ENCODE data around the gene FIGN. TPM values are rescaled to one million over a fixed set of nuclear protein-coding genes. Genes with fewer than 3 reads are reported as not detected.

The FIGN gene
- total RNA-seq, 2 experiments from 2014 or later = not detected

- Mint-ChIP-seq H3K27ac (no peak overlapping the region), H3K4me1 (ENCODE audit: low read depth) (no peaks in the 10 kb centered on the region), H3K27me3 (no peaks in the 10 kb centered on the region), H3K36me3 (ENCODE audit: low read depth) (no peaks in the 10 kb centered on the region), H3K4me3 (no peak overlapping the region), H3K9me3 (peaks cover 4% of the 10 kb centered on the region)
- no peaks in the 10 kb centered on the region for H3K4me1 ChIP-seq (ENCODE audit: insufficient read depth, low read length)
- ChIA-PET CTCF (no interaction called here), POLR2A (no interaction called here)
- H3K27me3 ChIP-seq (ENCODE audit: control insufficient read depth in 1 of 2, insufficient read depth in 2 of 2, low read length in 2 of 2) = no peaks in the 10 kb centered on the region
- DNase-seq = no peak
- H3K27ac ChIP-seq (ENCODE audit: low read depth in 1 of 2, low read length in 2 of 2) = no peak overlapping the region
- ATAC-seq (ENCODE audit: poor library complexity) = no peak
- H3K36me3 ChIP-seq (ENCODE audit: insufficient read depth, low read length) = no peaks in the 10 kb centered on the region
- H3K4me3 ChIP-seq (ENCODE audit: low read length) = no peak overlapping the region
- TF ChIP-seq CTCF (IDR thresholded peaks at IDR 0.05) = no peak
- intact Hi-C loops (cut with DNase I, micrococcal nuclease) = no loop called here
- H3K9me3 ChIP-seq (ENCODE audit: control insufficient read depth in 1 of 2, insufficient read depth in 1 of 2, low read length in 2 of 2) = peaks cover 0 to 7% of the 10 kb centered on the region in 2 experiments
Measured at GRCh38 chr2:163675388-163675787, 60.4 kb downstream of the FIGN start.

GRCh38 chr2:163673522-163673921, 62.3 kb downstream of the FIGN start:
- CTCF ChIA-PET = no interaction called here
- DNase-seq (no peak), ATAC-seq (ENCODE audit: poor library complexity) (no peak)
- Mint-ChIP-seq H3K36me3 (ENCODE audit: low read depth) (no peaks in the 10 kb centered on the region), H3K9me3 (peaks cover 2% of the 10 kb centered on the region), H3K27ac (no peak overlapping the region), H3K4me3 (no peak overlapping the region), H3K4me1 (ENCODE audit: low read depth) (no peaks in the 10 kb centered on the region), H3K27me3 (no peaks in the 10 kb centered on the region)
- TF ChIP-seq CTCF (IDR thresholded peaks at IDR 0.05) = no peak
- Histone ChIP-seq H3K9me3 (ENCODE audit: control insufficient read depth in 1 of 2, insufficient read depth in 1 of 2, low read length in 2 of 2) (peaks cover 0 to 3% of the 10 kb centered on the region in 2 experiments), H3K4me3 (ENCODE audit: low read length) (no peak overlapping the region), H3K4me1 (ENCODE audit: insufficient read depth, low read length) (no peaks in the 10 kb centered on the region), H3K27me3 (ENCODE audit: control insufficient read depth in 1 of 2, insufficient read depth in 2 of 2, low read length in 2 of 2) (no peaks in the 10 kb centered on the region), H3K36me3 (ENCODE audit: insufficient read depth, low read length) (no peaks in the 10 kb centered on the region), H3K27ac (ENCODE audit: low read depth in 1 of 2, low read length in 2 of 2) (no peak overlapping the region)
- intact Hi-C loops (cut with DNase I, micrococcal nuclease) = no loop called here
- POLR2A ChIA-PET = no interaction called here

GRCh38 chr2:163670929-163671328, 64.9 kb downstream of the FIGN start:
- H3K9me3 Mint-ChIP-seq = peaks cover 2% of the 10 kb centered on the region
- CTCF ChIA-PET = no interaction called here
- no peak for ATAC-seq (ENCODE audit: poor library complexity)

More at GRCh38 chr2:163670929-163671328, 64.9 kb downstream of the FIGN start:
- Mint-ChIP-seq H3K36me3 (ENCODE audit: low read depth) (no peaks in the 10 kb centered on the region), H3K4me3 (no peak overlapping the region), H3K27ac (no peak overlapping the region), H3K4me1 (ENCODE audit: low read depth) (no peaks in the 10 kb centered on the region), H3K27me3 (no peaks in the 10 kb centered on the region)
- no peaks in the 10 kb centered on the region for H3K4me1 ChIP-seq (ENCODE audit: insufficient read depth, low read length)
- H3K27me3 ChIP-seq (ENCODE audit: control insufficient read depth in 1 of 2, insufficient read depth in 2 of 2, low read length in 2 of 2) = no peaks in the 10 kb centered on the region
- DNase-seq = no peak
- TF ChIP-seq CTCF (IDR thresholded peaks at IDR 0.05) = no peak
- intact Hi-C loops (cut with DNase I, micrococcal nuclease) = no loop called here
- no peak overlapping the region for H3K27ac ChIP-seq (ENCODE audit: low read depth in 1 of 2, low read length in 2 of 2)
- H3K4me3 ChIP-seq (ENCODE audit: low read length) = no peak overlapping the region
- POLR2A ChIA-PET = no interaction called here
- H3K9me3 ChIP-seq (ENCODE audit: control insufficient read depth in 1 of 2, insufficient read depth in 1 of 2, low read length in 2 of 2) = no peaks in the 10 kb centered on the region
- no peaks in the 10 kb centered on the region for H3K36me3 ChIP-seq (ENCODE audit: insufficient read depth, low read length)

All from CD4-positive, alpha-beta T cell (primary cell).